ENCODE results near the gene LRRK2. TPM values are rescaled to one million over a fixed set of nuclear protein-coding genes. Genes with fewer than 3 reads are reported as not detected.

LRRK2 gene
- total RNA-seq, 2 donors from 2014 or later = 6.2 to 6.8 TPM

DNA sequence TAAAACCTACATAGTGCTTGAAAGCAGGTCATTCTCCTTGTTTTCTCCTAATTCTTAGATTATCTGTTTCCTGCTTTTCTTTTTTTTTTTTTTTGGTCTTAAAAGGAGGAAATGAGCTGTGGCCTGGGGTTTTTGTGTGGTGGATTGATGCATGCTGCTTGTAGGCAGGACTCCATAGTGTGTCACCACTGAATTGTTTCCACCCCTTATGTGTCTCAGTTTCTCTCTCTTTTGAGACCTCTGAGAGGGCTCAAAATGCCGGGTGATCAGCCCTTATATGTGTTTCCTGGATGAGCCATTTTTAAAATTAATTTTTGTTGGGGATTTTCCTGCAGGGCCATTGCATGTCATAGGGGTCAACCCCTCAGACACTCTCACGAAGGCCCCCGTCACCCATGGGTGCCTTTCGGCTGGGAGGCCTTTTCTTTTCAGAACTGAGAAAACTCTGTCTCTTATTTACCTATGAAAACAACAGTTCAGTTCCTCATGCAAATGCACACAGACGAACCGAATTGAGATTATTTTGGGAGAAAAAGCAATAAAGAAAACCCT is 32.0 kb upstream of the LRRK2 start:
- TF ChIP-seq POLR2A (IDR thresholded peaks at IDR 0.05) (no peak), POLR2AphosphoS5 (IDR thresholded peaks at IDR 0.05) (no peak), CTCF (IDR thresholded peaks at IDR 0.05) (no peak)
- Histone ChIP-seq H3K4me1 (replicated peaks) (no peaks in the 10 kb centered on the region), H3K36me3 (no peaks in the 10 kb centered on the region), H3K4me3 (no peak overlapping the region), H3K9me3 (no peaks in the 10 kb centered on the region), H3K27ac (no peak overlapping the region), H3K27me3 (replicated peaks; ENCODE audit: insufficient read depth) (no peaks in the 10 kb centered on the region)
- WGBS = 75% methylated on average over 6 of the region's 6 CpGs
- DNase-seq (ENCODE audit: low spot score) = no peak
- intact Hi-C loops (cut with DNase I) = no loop called here

- no peaks in the 10 kb centered on the region for H3K9me3 ChIP-seq
- no peak overlapping the region for H3K27ac ChIP-seq
- no peaks in the 10 kb centered on the region for H3K4me1 ChIP-seq (replicated peaks)
- no peak overlapping the region for H3K4me3 ChIP-seq
- H3K36me3 ChIP-seq = no peaks in the 10 kb centered on the region
- no peaks in the 10 kb centered on the region for H3K27me3 ChIP-seq (replicated peaks; ENCODE audit: insufficient read depth)
- whole genome bisulfite sequencing = 91% methylated on average over 3 of the region's 3 CpGs
- intact Hi-C loops (cut with DNase I) = no loop called here
- DNase-seq (ENCODE audit: low spot score) = no peak
- TF ChIP-seq POLR2A (IDR thresholded peaks at IDR 0.05) = no peak
- no peak for TF ChIP-seq CTCF (IDR thresholded peaks at IDR 0.05)
- no peak for TF ChIP-seq POLR2AphosphoS5 (IDR thresholded peaks at IDR 0.05)
Observed at GRCh38 chr12:40194846-40195245, 30.0 kb upstream of the LRRK2 start.

DNA sequence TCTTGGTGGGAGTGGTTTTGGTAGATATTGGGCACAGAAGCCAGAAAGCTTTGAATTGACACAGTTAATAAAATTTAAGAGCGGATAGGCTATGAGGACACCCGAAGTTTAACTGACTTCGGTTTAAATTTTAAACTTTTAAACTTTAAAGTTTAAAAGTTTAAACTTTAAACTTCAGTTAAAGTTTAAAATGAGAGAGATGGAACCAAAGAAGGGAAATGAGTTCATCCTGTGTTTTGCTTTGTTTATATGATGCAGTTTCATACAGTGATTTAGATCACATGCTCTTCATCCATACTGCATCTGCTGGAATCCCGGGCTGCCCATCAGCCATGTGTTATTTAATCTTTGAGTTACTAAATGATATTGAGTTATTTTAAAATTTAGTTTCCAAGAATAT is 27.2 kb upstream of the LRRK2 start:
- no peaks in the 10 kb centered on the region for H3K36me3 ChIP-seq
- 87% methylated on average over 4 of the region's 4 CpGs for WGBS
- no peak for DNase-seq (ENCODE audit: low spot score)
- no peak for TF ChIP-seq POLR2A (IDR thresholded peaks at IDR 0.05)
- TF ChIP-seq CTCF (IDR thresholded peaks at IDR 0.05) = no peak
- TF ChIP-seq POLR2AphosphoS5 (IDR thresholded peaks at IDR 0.05) = no peak
- no peaks in the 10 kb centered on the region for H3K9me3 ChIP-seq
- H3K4me1 ChIP-seq (replicated peaks) = no peaks in the 10 kb centered on the region
- H3K27me3 ChIP-seq (replicated peaks; ENCODE audit: insufficient read depth) = no peaks in the 10 kb centered on the region
- H3K4me3 ChIP-seq = no peak overlapping the region
- intact Hi-C loops (cut with DNase I) = no loop called here
- no peak overlapping the region for H3K27ac ChIP-seq

DNA sequence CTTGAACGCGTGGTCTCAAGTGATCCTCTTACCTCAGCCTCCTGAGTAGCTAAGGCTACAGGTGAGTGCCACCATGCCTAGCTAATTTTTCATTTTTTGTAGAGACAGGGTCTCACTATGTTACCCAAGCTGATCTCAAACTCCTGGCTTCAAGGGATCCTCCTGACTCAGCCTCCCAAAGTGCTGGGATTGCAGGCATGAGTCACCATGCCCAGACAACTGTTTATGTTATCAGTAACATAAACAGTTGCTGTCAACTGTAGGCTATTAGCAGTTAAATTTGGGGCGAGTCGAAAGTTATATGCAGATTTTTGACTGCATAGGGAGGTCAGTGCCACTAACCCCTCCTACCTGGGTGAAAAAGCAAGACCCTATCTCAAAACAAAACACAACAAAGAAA is 26.2 kb upstream of the LRRK2 start:
- intact Hi-C loops (cut with DNase I) = no loop called here
- no peak for TF ChIP-seq CTCF (IDR thresholded peaks at IDR 0.05)
- TF ChIP-seq POLR2A (IDR thresholded peaks at IDR 0.05) = no peak
- TF ChIP-seq POLR2AphosphoS5 (IDR thresholded peaks at IDR 0.05) = no peak

More for the DNA sequence above, 26.2 kb upstream of the LRRK2 start:
- Histone ChIP-seq H3K4me1 (replicated peaks) (no peaks in the 10 kb centered on the region), H3K27ac (no peak overlapping the region), H3K4me3 (no peak overlapping the region), H3K36me3 (no peaks in the 10 kb centered on the region), H3K9me3 (no peaks in the 10 kb centered on the region), H3K27me3 (replicated peaks; ENCODE audit: insufficient read depth) (no peaks in the 10 kb centered on the region)
- DNase-seq (ENCODE audit: low spot score) = no peak
- 88% methylated on average over 4 of the region's 4 CpGs for WGBS

Data from prostate gland (tissue), 2 donors.